ENCODE measurements around the gene FOXO6.

FOXO6 gene

GRCh38 chr1:41360786-41361494 lies at the start of gene FOXO6:
Gene FOXO6, plus strand, starts transcription at chr1:41361434.
- in situ Hi-C loops (cut with MboI; ENCODE audit: low sequenced_read_pairs) = no loop called here

GRCh38 chr1:41312991-41313645 lies 48.1 kb upstream of the FOXO6 start:
- in situ Hi-C loops (cut with MboI; ENCODE audit: low sequenced_read_pairs) = no loop called here

GRCh38 chr1:41313661-41314131 lies 47.5 kb upstream of the FOXO6 start:
- in situ Hi-C loops (cut with MboI; ENCODE audit: low sequenced_read_pairs) = no loop called here

DNA sequence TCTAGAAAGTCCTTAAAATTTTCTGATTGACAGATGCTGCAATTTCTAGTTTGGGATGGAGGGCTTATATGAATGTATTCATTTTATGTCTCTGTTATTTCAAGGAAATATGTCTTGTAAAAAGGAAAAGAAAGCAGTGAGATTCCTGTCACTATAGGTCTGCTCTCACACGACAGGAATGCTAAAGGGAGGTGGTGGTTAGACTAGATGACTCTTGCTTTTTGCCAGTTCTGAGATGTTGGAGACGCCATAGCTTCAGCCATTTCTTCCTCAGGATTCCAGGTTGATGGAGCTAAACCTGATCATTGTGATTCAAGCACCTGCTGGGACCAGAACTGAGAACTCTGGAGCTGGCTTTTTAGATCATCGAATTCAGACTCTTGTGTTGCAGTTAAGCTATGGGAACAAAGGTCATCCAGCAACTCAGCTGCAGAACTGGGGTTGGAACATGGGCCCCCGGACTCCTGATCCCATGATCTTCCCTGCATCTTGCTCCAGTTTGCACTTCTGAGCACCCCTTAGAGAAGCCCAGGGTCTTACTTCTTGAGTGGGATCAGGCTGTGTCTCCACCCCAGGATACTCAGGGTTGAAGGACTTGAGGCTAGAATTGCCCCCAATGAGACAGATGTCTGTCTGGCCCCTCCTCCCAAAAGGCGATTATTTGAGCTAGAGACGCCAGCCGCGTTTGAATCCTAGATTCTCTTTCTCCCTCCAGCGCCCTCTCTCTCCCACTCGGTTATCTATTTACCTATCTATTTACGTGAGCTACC lies 46.7 kb upstream of the FOXO6 start:
- in situ Hi-C loops (cut with MboI; ENCODE audit: low sequenced_read_pairs) = no loop called here

DNA sequence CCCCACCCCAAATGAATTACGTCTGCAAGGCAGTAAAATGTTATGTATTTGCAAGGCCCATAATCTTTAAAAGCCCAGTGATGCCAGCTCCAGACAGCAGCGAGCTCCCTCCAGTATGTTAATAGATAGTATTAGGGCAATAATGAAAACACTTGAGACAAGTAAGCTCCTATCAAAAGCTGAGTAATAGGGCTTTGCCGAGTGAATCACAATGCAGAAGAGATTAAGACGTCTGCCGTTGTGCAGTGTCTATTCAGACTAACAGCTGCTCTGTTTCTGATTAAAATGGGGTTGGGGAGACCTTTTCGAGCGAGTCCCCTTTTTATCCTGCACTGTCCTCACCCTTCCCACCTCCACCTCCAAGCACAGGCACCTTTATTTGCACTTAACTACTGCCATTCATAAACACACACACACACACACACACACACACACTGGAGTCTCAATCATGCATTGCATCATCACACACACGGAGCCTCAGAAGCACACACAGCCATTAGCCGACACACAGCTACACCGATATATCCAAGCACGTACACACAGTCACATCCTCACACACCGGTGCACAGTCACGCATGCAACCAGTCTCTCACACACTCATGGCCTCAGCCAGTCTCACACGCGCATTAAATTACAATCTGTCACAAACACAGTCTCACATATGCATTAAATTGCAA lies 46.0 kb upstream of the FOXO6 start:
- in situ Hi-C loops (cut with MboI; ENCODE audit: low sequenced_read_pairs) = no loop called here

- in situ Hi-C loops (cut with MboI; ENCODE audit: low sequenced_read_pairs) = no loop called here
Observed at GRCh38 chr1:41315871-41316270, 45.4 kb upstream of the FOXO6 start.

- in situ Hi-C loops (cut with MboI; ENCODE audit: low sequenced_read_pairs) = no loop called here
Observed at GRCh38 chr1:41317361-41317760, 43.9 kb upstream of the FOXO6 start.

DNA sequence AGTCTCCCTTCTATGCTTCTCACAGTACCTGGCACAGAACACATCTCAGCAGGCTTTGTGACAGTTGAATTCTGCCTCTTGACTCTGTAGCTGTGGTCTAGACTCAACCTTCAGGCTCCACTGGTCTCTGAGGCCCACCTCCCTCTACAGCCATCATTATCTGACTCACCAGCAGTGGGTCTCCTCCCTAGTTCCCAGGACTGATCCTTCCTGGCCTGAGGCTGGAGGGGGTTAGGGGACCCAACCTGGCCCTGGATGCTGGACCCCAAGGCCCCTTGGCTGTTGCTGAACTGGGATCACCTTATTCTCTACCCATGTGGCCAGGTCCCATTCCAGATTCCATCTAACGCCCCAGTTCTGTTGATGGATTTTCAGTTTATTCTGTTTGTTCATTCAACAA lies 43.1 kb upstream of the FOXO6 start:
- in situ Hi-C loops (cut with MboI; ENCODE audit: low sequenced_read_pairs) = no loop called here

- in situ Hi-C loops (cut with MboI; ENCODE audit: low sequenced_read_pairs) = no loop called here
Observed at GRCh38 chr1:41319106-41319755, 42.0 kb upstream of the FOXO6 start.

DNA sequence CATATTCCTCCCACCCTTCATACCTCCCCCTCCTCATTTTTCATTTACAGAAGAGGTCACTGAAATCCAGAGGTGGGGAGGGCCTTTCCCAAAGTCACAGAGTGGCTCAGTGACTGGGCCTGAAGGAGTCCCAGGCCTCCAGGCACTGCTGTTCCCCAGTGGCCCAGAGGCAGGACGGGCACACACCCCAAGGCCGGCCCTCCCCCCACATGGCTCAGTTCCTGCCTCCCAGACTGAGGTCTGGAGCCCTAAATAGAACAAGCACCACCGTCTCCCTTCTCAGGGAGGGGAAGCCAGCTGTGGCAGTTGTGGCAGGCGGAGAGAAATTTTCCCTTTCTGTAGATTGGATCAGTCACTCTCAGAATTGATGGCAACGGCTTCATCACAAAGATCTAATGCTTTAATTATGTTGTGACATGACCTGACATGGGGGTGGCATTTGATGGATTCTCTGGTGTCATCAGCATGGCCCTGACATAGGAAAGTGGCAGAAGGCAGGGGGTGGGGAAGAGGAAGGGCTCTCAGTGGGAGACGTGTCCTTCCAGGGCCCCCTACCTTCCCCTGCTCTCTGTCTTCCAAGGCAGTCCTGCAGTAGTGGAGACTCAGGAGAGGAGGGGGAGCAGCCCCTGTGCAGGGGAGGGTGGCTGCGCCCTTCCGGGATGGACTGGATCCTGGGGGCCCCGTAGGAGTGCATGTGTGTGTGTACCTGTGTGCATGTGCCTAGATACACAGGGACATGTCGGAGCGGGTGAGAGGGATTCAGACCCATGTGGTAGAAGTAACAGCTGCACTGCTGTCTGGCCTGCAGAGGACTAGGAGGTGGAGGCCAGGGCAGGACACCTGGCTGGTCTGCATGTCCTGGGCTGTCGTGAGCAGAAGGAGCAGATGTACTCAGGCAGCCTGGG lies 41.2 kb upstream of the FOXO6 start:
- in situ Hi-C loops (cut with MboI; ENCODE audit: low sequenced_read_pairs) = loop anchor here (5.0 kb wide), 1 partner anchor 97 kb away; no protein-coding TSS in a partner anchor

DNA sequence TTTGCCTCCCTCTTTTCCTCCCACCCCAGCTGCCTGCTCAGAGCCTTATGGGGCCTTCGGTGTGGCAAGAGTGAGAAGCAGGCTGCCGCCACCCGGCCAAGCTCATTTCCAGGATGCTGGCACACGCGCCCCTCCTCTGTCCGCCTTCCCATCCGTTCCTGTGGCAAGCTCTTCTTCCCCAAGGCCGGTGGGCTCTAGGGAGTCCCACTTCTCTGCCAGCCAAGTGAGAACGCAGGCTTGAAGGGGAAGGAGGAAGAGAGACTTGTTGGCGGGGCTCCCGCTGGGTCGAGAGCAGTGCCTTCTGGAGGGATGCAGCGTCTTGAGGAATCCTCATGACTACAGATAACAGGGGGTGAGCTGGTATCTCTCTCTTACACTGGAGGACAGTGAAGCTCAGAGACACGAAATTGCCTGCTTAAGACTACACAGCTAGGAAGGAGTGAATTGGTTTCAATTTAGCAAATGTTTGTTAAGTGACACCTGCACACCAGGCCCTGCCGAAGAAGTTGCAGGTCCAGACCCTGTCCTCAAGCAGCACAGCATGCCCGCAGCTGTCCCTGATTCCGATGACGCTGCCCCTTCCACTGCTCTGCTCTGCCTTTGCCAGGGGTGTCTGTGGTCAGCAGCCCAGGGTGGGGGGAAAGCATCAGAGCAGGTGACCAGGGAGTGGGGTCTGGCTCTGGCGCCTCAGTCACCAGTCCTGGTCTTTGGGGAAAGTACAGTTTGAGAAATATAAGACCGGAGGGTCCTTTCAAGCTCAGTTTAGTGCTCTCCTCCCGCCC lies 40.1 kb upstream of the FOXO6 start:
- in situ Hi-C loops (cut with MboI; ENCODE audit: low sequenced_read_pairs) = loop anchor here (5.0 kb wide), 1 partner anchor 96 kb away; no protein-coding TSS in a partner anchor

- in situ Hi-C loops (cut with MboI; ENCODE audit: low sequenced_read_pairs) = loop anchor here (5.0 kb wide), 1 partner anchor 95 kb away; no protein-coding TSS in a partner anchor
Observed at GRCh38 chr1:41322101-41322661, 39.1 kb upstream of the FOXO6 start.

GRCh38 chr1:41322835-41323234 lies 38.4 kb upstream of the FOXO6 start:
- in situ Hi-C loops (cut with MboI; ENCODE audit: low sequenced_read_pairs) = loop anchor here (5.0 kb wide), 1 partner anchor 94 kb away; no protein-coding TSS in a partner anchor

GRCh38 chr1:41323243-41323642 lies 38.0 kb upstream of the FOXO6 start:
- in situ Hi-C loops (cut with MboI; ENCODE audit: low sequenced_read_pairs) = loop anchor here (5.0 kb wide), 1 partner anchor 94 kb away; no protein-coding TSS in a partner anchor

GRCh38 chr1:41325801-41326200 lies 35.4 kb upstream of the FOXO6 start:
- in situ Hi-C loops (cut with MboI; ENCODE audit: low sequenced_read_pairs) = no loop called here

DNA sequence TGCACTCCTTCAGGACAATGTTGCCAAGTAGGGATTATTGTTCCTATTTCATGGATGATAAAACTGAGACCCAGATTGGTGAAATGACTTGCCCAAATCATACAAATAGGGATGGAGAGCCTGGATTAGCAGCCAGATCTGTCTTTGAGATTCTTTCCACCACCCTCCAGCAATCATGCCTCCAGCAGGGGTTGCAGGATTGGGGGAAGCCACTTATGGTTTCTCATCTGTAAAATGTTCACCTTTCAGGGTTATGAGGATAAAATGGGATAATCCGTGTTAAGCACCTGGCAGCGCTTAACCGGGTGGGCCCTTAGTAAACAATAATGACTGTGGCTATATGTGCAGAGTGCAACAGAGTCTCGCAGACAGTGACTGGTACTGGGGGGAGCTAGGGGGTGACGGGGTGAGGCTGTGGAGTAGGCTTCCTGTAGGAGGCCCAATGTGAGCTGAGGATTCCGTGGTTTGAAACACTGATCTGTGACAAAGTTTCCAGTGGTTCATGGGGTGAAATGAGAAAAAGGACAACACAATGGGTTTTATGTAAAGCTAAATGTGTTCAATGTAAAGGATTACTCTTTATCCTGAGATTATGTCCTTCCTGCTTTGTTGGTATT lies 33.7 kb upstream of the FOXO6 start:
- in situ Hi-C loops (cut with MboI; ENCODE audit: low sequenced_read_pairs) = no loop called here

- in situ Hi-C loops (cut with MboI; ENCODE audit: low sequenced_read_pairs) = no loop called here
Observed at GRCh38 chr1:41328001-41328615, 33.1 kb upstream of the FOXO6 start.

Data from HL-60/S4 treated with retinoic acid at 250 ng/mL for 4 days and 3 days (cell line).